A673 (cell line): ENCODE measurements around the gene FNDC3B. TPM values are rescaled to one million over a fixed set of nuclear protein-coding genes. Genes with fewer than 3 reads are reported as not detected.

Source experiments
- BruUV-seq: library from RNA; stranded (reverse); fragments of 400-500 nt; replicated peaks from 2 replicates; lab custom pipeline; 2021; lab: Mats Ljungman, UMichigan
- CTCF ChIA-PET: fragments of 300-600 bp; sonication (Branson Sonifier 250); formaldehyde crosslinking; loops from one replicate; lab custom pipeline; 2022; ENCODE audit warnings: antibody characterized with exemption; lab: Charles Lee
- POLR2A ChIA-PET: fragments of 300-600 bp; sonication (Branson Sonifier 250); formaldehyde crosslinking; loops from one replicate; lab custom pipeline; 2022; ENCODE audit warnings: antibody characterized with exemption; ENCODE audit not compliant: low non-redundant PET; lab: Charles Lee
- DNase-seq: peaks from one replicate; pipeline ENCODE4 v3.0.0-alpha.2; 2015; ENCODE audit warnings: low spot score
- H3K27ac ChIP-seq: fragments of 200-600 bp; sonication (generic); 2 replicates; pipeline ENCODE4 v1.5.1; 2016; ENCODE audit warnings: mixed run types, low read depth, mild to moderate bottlenecking, mixed read lengths, antibody characterized with exemption, low read length; ENCODE audit not compliant: poor library complexity, severe bottlenecking
- H3K27me3 ChIP-seq: fragments of 200-600 bp; sonication (generic); replicated peaks from 2 replicates; pipeline ENCODE4 v1.6.1; 2017; ENCODE audit warnings: mixed run types, low read depth, mild to moderate bottlenecking, mixed read lengths, antibody characterized with exemption, low read length; ENCODE audit not compliant: insufficient read depth, poor library complexity
- H3K36me3 ChIP-seq: fragments of 200-600 bp; sonication (generic); 2 replicates; pipeline ENCODE4 v1.6.1; 2016; ENCODE audit warnings: mixed run types, mild to moderate bottlenecking, mixed read lengths, antibody characterized with exemption, low read length; ENCODE audit not compliant: insufficient read depth, poor library complexity, severe bottlenecking
- H3K4me1 ChIP-seq: fragments of 200-600 bp; sonication (generic); 2 replicates; pipeline ENCODE4 v1.6.1; 2017; ENCODE audit warnings: mixed run types, mild to moderate bottlenecking, mixed read lengths, antibody characterized with exemption, low read length; ENCODE audit not compliant: insufficient read depth, poor library complexity, severe bottlenecking
- H3K4me3 ChIP-seq: fragments of 200-600 bp; sonication (generic); 2 replicates; pipeline ENCODE4 v1.5.1; 2016; ENCODE audit warnings: low read depth, mixed run types, mild to moderate bottlenecking, mixed read lengths, low read length; ENCODE audit not compliant: poor library complexity, severe bottlenecking
- H3K9me3 ChIP-seq: fragments of 200-600 bp; sonication (generic); 2 replicates; pipeline ENCODE4 v1.6.1; 2016; ENCODE audit warnings: mixed run types, low read depth, mild to moderate bottlenecking, mixed read lengths, antibody characterized with exemption, low read length; ENCODE audit not compliant: poor library complexity, severe bottlenecking
- CTCF ChIP-seq: fragments of 300-800, 200-600 bp; sonication (generic); conservative IDR thresholded peaks from 2 replicates; pipeline ENCODE4 v1.5.1; 2017; ENCODE audit warnings: low read depth, mild to moderate bottlenecking, antibody characterized with exemption, low read length, moderate library complexity, mixed read lengths
- EZH2 ChIP-seq: fragments of 200-600 bp; sonication (generic); IDR thresholded peaks from 2 replicates; pipeline ENCODE4 v1.6.1; 2017; ENCODE audit warnings: borderline replicate concordance, low read depth, mild to moderate bottlenecking, mixed read lengths, antibody characterized with exemption, low read length; ENCODE audit not compliant: poor library complexity, severe bottlenecking
- intact Hi-C: fragments of 100-400 bp; cut with micrococcal nuclease; formaldehyde crosslinking; loops from one replicate; pipeline ENCODE4 v1.10.0; 2022; ENCODE audit not compliant: unreplicated experiment
- total RNA-seq: library from RNA; stranded (reverse); gene quantifications from 2 replicates; pipeline ENCODE4 v1.2.3, GENCODE V29; 2021

The FNDC3B gene
- total RNA-seq, 1 experiment from 2014 or later, result 50.8 TPM

GRCh38 chr3:172227340-172228035 lies 188.1 kb downstream of the FNDC3B start:
- intact Hi-C loops, result no loop called here
- TF ChIP-seq CTCF, result no peak
- TF ChIP-seq EZH2, result no peak
- H3K4me1 ChIP-seq, result no peaks in the 10 kb centered on the region
- H3K27ac ChIP-seq, result no peak overlapping the region
- DNase-seq, result no peak
- H3K36me3 ChIP-seq, result no peaks in the 10 kb centered on the region
- ChIA-PET POLR2A (no interaction called here), CTCF (no interaction called here)
- no TSS peak for BruUV-seq
- H3K27me3 ChIP-seq, result no peaks in the 10 kb centered on the region
- H3K9me3 ChIP-seq, result no peaks in the 10 kb centered on the region
- H3K4me3 ChIP-seq, result no peak overlapping the region

GRCh38 chr3:172228036-172228415 lies 188.6 kb downstream of the FNDC3B start:
- ChIA-PET POLR2A (no interaction called here), CTCF (no interaction called here)
- BruUV-seq, result no TSS peak
- Histone ChIP-seq H3K36me3 (no peaks in the 10 kb centered on the region), H3K27ac (no peak overlapping the region), H3K9me3 (no peaks in the 10 kb centered on the region), H3K4me3 (no peak overlapping the region), H3K27me3 (no peaks in the 10 kb centered on the region), H3K4me1 (no peaks in the 10 kb centered on the region)
- TF ChIP-seq CTCF (no peak), EZH2 (no peak)
- DNase-seq, result no peak
- intact Hi-C loops, result no loop called here

- Histone ChIP-seq H3K36me3 (no peaks in the 10 kb centered on the region), H3K4me3 (no peak overlapping the region), H3K27ac (no peak overlapping the region), H3K4me1 (no peaks in the 10 kb centered on the region), H3K9me3 (no peaks in the 10 kb centered on the region), H3K27me3 (no peaks in the 10 kb centered on the region)
- POLR2A ChIA-PET, result no interaction called here
- no peak for DNase-seq
- CTCF ChIA-PET, result no interaction called here
- intact Hi-C loops, result no loop called here
- BruUV-seq, result no TSS peak
- TF ChIP-seq CTCF (no peak), EZH2 (no peak)
Measured at GRCh38 chr3:172229462-172229861, 190.1 kb downstream of the FNDC3B start.
